Astrocyte of the cerebellum (primary cell): Measurements from ENCODE around the gene CCDC60.

ENCODE experiments used
- DNase-seq: peaks from one replicate; pipeline ENCODE4 v3.0.0-alpha.2; 2011; ENCODE audit warnings: low read depth
- H3K4me3 ChIP-seq: 2 replicates; pipeline ENCODE4 v1.5.1; 2011; ENCODE audit warnings: mild to moderate bottlenecking, low read depth, low read length, moderate library complexity
- in situ Hi-C: cut with HindIII; loops from 2 replicates; pipeline ENCODE4 v1.10.0; 2017; ENCODE audit warnings: low sequenced_read_pairs
- TF ChIP-seq, protein P1 (sequence below): IDR thresholded peaks from 2 replicates; pipeline ENCODE4 v1.5.1; 2012; ENCODE audit warnings: low read length, low read depth, moderate library complexity, mild to moderate bottlenecking; ENCODE audit errors: missing control alignments

The CCDC60 gene

DNA sequence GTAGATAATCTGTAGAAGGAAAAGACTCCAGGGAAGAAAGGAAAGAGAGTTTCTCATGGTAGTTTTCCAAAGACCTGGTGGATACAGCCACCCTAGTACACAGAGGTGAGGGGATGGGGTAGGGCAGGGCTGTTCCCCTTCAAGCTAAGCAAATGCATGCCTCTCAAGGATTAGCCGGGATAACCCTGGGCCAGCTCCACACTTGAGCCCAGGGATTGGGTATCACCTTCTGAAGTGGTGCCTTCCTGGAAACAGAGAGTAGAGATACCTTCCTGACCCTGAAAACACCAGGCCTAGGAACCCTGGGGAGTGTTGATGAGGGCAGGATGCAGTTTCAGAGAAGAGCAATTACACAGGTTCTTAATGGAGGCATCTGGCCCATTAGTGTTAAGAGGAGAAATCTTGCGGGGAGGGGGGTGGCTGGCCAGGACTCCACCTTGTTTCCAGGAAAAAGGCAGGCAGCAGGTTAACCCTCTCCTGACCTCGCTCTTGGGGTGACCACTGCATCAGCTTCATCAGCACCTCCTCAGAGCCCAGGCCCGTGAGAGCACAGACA, 152.1 kb downstream of the CCDC60 start:
- H3K4me3 ChIP-seq: no peak overlapping the region
- TF ChIP-seq, protein P1, sequence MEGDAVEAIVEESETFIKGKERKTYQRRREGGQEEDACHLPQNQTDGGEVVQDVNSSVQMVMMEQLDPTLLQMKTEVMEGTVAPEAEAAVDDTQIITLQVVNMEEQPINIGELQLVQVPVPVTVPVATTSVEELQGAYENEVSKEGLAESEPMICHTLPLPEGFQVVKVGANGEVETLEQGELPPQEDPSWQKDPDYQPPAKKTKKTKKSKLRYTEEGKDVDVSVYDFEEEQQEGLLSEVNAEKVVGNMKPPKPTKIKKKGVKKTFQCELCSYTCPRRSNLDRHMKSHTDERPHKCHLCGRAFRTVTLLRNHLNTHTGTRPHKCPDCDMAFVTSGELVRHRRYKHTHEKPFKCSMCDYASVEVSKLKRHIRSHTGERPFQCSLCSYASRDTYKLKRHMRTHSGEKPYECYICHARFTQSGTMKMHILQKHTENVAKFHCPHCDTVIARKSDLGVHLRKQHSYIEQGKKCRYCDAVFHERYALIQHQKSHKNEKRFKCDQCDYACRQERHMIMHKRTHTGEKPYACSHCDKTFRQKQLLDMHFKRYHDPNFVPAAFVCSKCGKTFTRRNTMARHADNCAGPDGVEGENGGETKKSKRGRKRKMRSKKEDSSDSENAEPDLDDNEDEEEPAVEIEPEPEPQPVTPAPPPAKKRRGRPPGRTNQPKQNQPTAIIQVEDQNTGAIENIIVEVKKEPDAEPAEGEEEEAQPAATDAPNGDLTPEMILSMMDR: no peak
- no peak for DNase-seq
- in situ Hi-C loops: no loop called here

DNA sequence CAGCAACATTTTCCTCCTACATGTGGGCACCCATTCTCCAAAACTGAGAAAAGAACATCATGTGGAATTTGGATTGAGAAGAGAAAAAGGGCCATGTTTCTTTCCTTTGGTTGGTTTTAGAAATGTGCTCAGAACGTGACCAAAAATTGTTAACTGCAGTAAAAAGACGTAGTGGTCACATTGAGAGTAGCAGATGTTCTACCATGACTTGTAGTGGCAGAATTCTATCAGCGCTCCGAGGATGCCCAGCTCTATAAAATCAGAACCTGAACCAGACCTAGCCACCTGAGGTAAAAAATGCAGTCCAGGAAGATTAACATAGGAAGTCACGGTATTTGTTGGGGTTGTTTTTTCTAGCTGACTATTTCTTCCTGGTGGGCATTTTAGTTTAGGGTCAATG, 157.3 kb downstream of the CCDC60 start:
- TF ChIP-seq, protein P1: no peak
- in situ Hi-C loops: no loop called here
- H3K4me3 ChIP-seq: no peak overlapping the region
- no peak for DNase-seq

DNA sequence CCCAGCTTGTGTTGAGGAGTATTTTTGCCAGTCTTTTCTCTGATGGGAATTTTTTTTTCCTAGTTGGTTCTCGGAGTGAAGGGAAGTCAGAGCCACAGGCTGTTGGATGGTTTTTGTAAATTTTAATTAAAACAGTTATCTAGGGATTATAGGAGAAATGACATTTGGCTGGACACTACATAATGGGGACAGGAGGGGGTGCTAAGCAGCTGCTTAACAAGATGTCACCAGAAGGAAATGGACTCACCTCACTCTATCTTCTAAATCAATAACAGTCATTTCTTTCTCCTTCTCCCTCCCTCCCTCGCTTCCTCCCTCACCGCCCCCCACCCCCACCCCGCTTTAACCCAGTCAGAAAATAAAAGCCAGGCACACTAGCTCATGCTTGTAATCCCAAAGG, 165.7 kb downstream of the CCDC60 start:
- no peak for DNase-seq
- TF ChIP-seq, protein P1: no peak
- H3K4me3 ChIP-seq: no peak overlapping the region
- in situ Hi-C loops: no loop called here

DNA sequence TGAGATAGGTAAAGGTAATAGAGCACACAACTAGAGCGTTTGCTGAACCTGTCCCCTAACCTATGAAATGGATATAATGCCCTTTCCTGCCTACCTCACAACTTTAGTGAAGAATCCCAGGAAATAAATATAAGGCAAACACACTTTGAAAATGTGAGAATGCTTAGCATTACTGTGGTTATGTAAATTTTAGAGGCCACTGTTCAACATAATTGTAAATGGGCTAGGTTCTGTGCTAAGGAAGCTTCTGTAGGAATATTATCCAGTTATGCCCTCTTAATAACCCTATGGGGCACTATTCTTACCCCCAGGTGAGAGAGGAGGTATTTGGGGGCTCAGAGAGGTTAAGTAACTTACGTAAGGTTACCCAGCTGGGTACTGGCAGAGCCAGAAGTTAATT, 166.5 kb downstream of the CCDC60 start:
- H3K4me3 ChIP-seq: no peak overlapping the region
- in situ Hi-C loops: no loop called here
- no peak for DNase-seq
- TF ChIP-seq, protein P1: no peak

DNA sequence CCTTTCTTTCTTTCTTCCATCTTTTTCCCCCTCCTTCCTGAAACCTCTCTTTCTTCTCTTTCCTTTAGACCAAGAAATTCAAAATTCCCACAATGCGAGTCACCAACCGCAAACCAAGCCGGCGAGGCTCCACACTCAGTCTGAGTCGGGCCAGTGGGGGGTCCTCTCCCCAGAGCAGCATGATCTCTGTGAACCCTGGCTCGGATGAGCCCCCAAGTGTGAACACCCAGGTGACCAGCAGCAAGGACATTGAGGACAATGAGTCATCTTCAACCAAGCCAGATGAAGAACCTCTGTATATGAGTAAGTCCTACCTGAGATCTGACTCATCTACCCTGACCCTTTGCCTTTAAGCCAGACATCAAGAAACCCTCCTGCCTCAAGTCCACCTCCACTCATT, 170.5 kb downstream of the CCDC60 start:
- H3K4me3 ChIP-seq: no peak overlapping the region
- no peak for DNase-seq
- in situ Hi-C loops: no loop called here

DNA sequence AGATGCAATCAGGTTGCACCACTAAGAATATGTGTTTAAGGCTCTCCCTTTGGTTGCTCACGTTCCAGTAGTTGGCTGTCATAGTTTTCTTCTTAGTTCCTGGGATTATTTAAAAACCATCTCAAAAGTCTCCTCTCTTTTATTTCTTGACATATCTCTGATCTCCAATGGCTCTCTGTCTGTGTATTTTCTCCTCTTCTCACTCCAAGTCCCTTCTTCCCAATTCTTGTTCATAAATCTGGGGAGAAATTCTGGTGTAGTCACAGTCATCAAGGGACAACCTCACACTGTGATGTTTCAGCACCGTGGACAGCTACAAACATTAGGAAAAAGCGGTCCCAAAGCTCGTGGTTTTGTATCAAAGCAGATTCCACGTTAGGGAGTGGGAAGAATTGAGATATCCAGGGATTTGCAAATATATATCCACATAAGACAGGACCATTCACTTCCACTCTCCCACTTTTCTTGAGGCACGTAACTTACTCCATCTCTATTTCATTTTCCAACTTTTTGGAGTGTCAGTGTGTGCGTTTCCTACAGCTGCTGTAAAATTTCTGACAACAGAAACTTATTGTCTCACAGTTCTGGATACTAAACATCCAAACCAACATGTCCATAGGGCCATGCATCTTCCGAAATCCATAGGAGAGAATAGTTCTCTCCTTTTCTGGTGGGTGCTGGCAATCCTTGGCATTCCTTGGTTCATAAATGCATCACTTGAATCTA, 178.4 kb downstream of the CCDC60 start:
- TF ChIP-seq, protein P1: no peak
- in situ Hi-C loops: no loop called here
- DNase-seq: no peak
- H3K4me3 ChIP-seq: no peak overlapping the region

More for the DNA sequence above, 170.5 kb downstream of the CCDC60 start:
- TF ChIP-seq, protein P1: no peak
